Colonic mucosa (tissue), 4 donors: ENCODE data around the gene CCNC. TPM values are rescaled to one million over a fixed set of nuclear protein-coding genes. Genes with fewer than 3 reads are reported as not detected.
A peak's percentile ranks its signal among the peaks of the same experiment; 100 is the strongest.

Experiments used
- DNase-seq: peaks from one replicate; pipeline ENCODE4 v3.0.0-alpha.2; 2020
- H3K27ac ChIP-seq: fragments of 200-600 bp; one replicate; pipeline ENCODE4 v1.8.0; 2021
- H3K27me3 ChIP-seq: fragments of 200-600 bp; one replicate; pipeline ENCODE4 v1.8.0; 2021
- H3K36me3 ChIP-seq: fragments of 200-600 bp; one replicate; pipeline ENCODE4 v1.8.0; 2021
- H3K4me1 ChIP-seq: fragments of 200-600 bp; one replicate; pipeline ENCODE4 v1.8.0; 2021; ENCODE audit warnings: mild to moderate bottlenecking
- H3K4me3 ChIP-seq: fragments of 200-600 bp; one replicate; pipeline ENCODE4 v1.8.0; 2021
- H3K9ac ChIP-seq, 2 donors: one replicate each; pipeline ENCODE4 v1.7.0; 2013; ENCODE audit warnings: control low read depth in 2 of 2, low read depth in 2 of 2, low read length in 2 of 2
- H3K9me3 ChIP-seq: fragments of 200-600 bp; one replicate; pipeline ENCODE4 v1.8.0; 2021
- CTCF ChIP-seq: fragments of 200-600 bp; IDR thresholded peaks from one replicate; pipeline ENCODE4 v1.8.0; 2022; ENCODE audit warnings: antibody characterized with exemption, mild to moderate bottlenecking
- intact Hi-C: fragments of 100-400 bp; cut with DNase I; formaldehyde crosslinking; loops from one replicate; pipeline ENCODE4 v1.14.1; 2022
- total RNA-seq, 2 donors: library from RNA; stranded (reverse); fragmentation: NEBNext Ultra II Directional in 1 of 2; extraction: Animal tissue kit (Norgen Biotek cat#: 25700) in 1 of 2; gene quantifications; one replicate each; pipeline ENCODE4 v1.2.1, GENCODE V29; 2021
- donor health status: healthy.
- donor health status: DM: no; HTN: no; CAD: no.
- donor health status: DM: no; HTN: no; CAD: no.

CCNC gene
- total RNA-seq, 2 donors from 2014 or later: 41.1 to 50.7 TPM

- Histone ChIP-seq H3K27me3 (peaks cover 69% of the 10 kb centered on the region), H3K4me3 (no peak overlapping the region), H3K4me1 (no peaks in the 10 kb centered on the region), H3K36me3 (no peaks in the 10 kb centered on the region), H3K27ac (no peak overlapping the region), H3K9me3 (no peaks in the 10 kb centered on the region), H3K9ac (no peak overlapping the region)
- no peak for DNase-seq
- no peak for TF ChIP-seq CTCF
- intact Hi-C loops: no loop called here
These were observed 23.4 kb upstream of the CCNC start for GRCh38 chr6:99591673-99592364.

GRCh38 chr6:99590728-99591672 is 22.5 kb upstream of the CCNC start:
- H3K27me3 ChIP-seq: peaks cover 61% of the 10 kb centered on the region
- intact Hi-C loops: no loop called here
- no peak for TF ChIP-seq CTCF
- H3K9me3 ChIP-seq: no peaks in the 10 kb centered on the region
- no peak overlapping the region for H3K27ac ChIP-seq
- H3K9ac ChIP-seq: no peak overlapping the region
- H3K4me1 ChIP-seq: no peaks in the 10 kb centered on the region
- H3K36me3 ChIP-seq: no peaks in the 10 kb centered on the region
- no peak overlapping the region for H3K4me3 ChIP-seq
- DNase-seq: no peak

- H3K4me3 ChIP-seq: no peak overlapping the region
- H3K9ac ChIP-seq: no peak overlapping the region
- no peaks in the 10 kb centered on the region for H3K9me3 ChIP-seq
- no peak overlapping the region for H3K27ac ChIP-seq
- TF ChIP-seq CTCF: no peak
- no peak for DNase-seq
- H3K4me1 ChIP-seq: no peaks in the 10 kb centered on the region
- peaks cover 59% of the 10 kb centered on the region for H3K27me3 ChIP-seq
- intact Hi-C loops: loop anchor here (10.0 kb wide), 1 partner anchor 155 kb away; no protein-coding TSS in a partner anchor
- no peaks in the 10 kb centered on the region for H3K36me3 ChIP-seq
These were observed 21.5 kb upstream of the CCNC start for GRCh38 chr6:99589907-99590493.

GRCh38 chr6:99589290-99589672 is 20.8 kb upstream of the CCNC start:
- peak overlapping the region; percentile 50 for H3K4me3 ChIP-seq
- no peaks in the 10 kb centered on the region for H3K4me1 ChIP-seq
- no peak for TF ChIP-seq CTCF
- intact Hi-C loops: loop anchor here (10.0 kb wide), 1 partner anchor 156 kb away; no protein-coding TSS in a partner anchor
- peak overlapping the region in 1 of 2 donors; percentile 60 for H3K9ac ChIP-seq
- no peaks in the 10 kb centered on the region for H3K9me3 ChIP-seq
- H3K27me3 ChIP-seq: peaks cover 54% of the 10 kb centered on the region
- no peaks in the 10 kb centered on the region for H3K36me3 ChIP-seq
- H3K27ac ChIP-seq: no peak overlapping the region
- DNase-seq: no peak

- no peaks in the 10 kb centered on the region for H3K4me1 ChIP-seq
- peak; percentile 65 for DNase-seq
- peak; percentile 31 for TF ChIP-seq CTCF
- no peaks in the 10 kb centered on the region for H3K36me3 ChIP-seq
- intact Hi-C loops: loop anchor here (10.0 kb wide), 1 partner anchor 156 kb away; no protein-coding TSS in a partner anchor
- peak overlapping the region; percentile 2 to 60 for H3K9ac ChIP-seq
- peak overlapping the region; percentile 50 for H3K4me3 ChIP-seq
- peaks cover 52% of the 10 kb centered on the region for H3K27me3 ChIP-seq
- no peak overlapping the region for H3K27ac ChIP-seq
- no peaks in the 10 kb centered on the region for H3K9me3 ChIP-seq
These were observed 20.3 kb upstream of the CCNC start for GRCh38 chr6:99588618-99589289.
